HEK293T (cell line): ENCODE measurements around the gene PTN.

ENCODE experiments used
- CTCF ChIA-PET: fragments of 350-600 bp; formaldehyde crosslinking; extraction: SDS; loops from one replicate; lab custom pipeline; 2021; ENCODE audit warnings: antibody characterized with exemption, inconsistent platforms; lab: Yijun Ruan, JAX
- POLR2A ChIA-PET: fragments of 350-600 bp; formaldehyde crosslinking; extraction: SDS; loops from one replicate; lab custom pipeline; 2020; ENCODE audit warnings: antibody characterized with exemption, inconsistent platforms; lab: Yijun Ruan, JAX
- DNase-seq: peaks from one replicate; pipeline ENCODE4 v3.0.0; 2012; ENCODE audit warnings: mixed read lengths; ENCODE audit errors: extremely low spot score
- ARNT ChIP-seq: fragments of 450-650 bp; IDR thresholded peaks from 2 replicates; pipeline ENCODE4 v1.6.1; 2017; ENCODE audit warnings: mild to moderate bottlenecking
- BHLHE40 ChIP-seq: fragments of 450-650 bp; IDR thresholded peaks from 2 replicates; pipeline ENCODE4 v1.6.1; 2016; ENCODE audit warnings: mild to moderate bottlenecking, moderate library complexity, borderline replicate concordance
- CTBP1 ChIP-seq: fragments of 450-650 bp; IDR thresholded peaks from 2 replicates; pipeline ENCODE4 v1.6.1; 2016; ENCODE audit warnings: borderline replicate concordance
- ELF4 ChIP-seq: fragments of 450-650 bp; IDR thresholded peaks from 2 replicates; pipeline ENCODE4 v1.6.1; 2017; ENCODE audit warnings: antibody characterized with exemption
- FOXA1 ChIP-seq: fragments of 450-650 bp; IDR thresholded peaks from 2 replicates; pipeline ENCODE4 v1.6.1; 2016; ENCODE audit warnings: mild to moderate bottlenecking
- FOXK2 ChIP-seq: fragments of 450-650 bp; IDR thresholded peaks from 2 replicates; pipeline ENCODE4 v1.6.1; 2016; ENCODE audit warnings: mild to moderate bottlenecking
- FOXM1 ChIP-seq: fragments of 450-650 bp; IDR thresholded peaks from 2 replicates; pipeline ENCODE4 v1.6.1; 2017; ENCODE audit warnings: mild to moderate bottlenecking, borderline replicate concordance
- HDGF ChIP-seq: fragments of 450-650 bp; IDR thresholded peaks from 2 replicates; pipeline ENCODE4 v1.6.1; 2017; ENCODE audit warnings: antibody characterized with exemption, borderline replicate concordance
- L3MBTL2 ChIP-seq: fragments of 450-650 bp; conservative IDR thresholded peaks from 2 replicates; pipeline ENCODE4 v1.6.1; 2016; ENCODE audit warnings: mild to moderate bottlenecking
- LEF1 ChIP-seq: fragments of 450-650 bp; IDR thresholded peaks from 2 replicates; pipeline ENCODE4 v1.6.1; 2017; ENCODE audit warnings: mild to moderate bottlenecking, borderline replicate concordance
- NFRKB ChIP-seq: fragments of 450-650 bp; IDR thresholded peaks from 2 replicates; pipeline ENCODE4 v1.6.1; 2016; ENCODE audit warnings: mild to moderate bottlenecking, moderate library complexity
- SP1 ChIP-seq: fragments of 450-650 bp; IDR thresholded peaks from 2 replicates; pipeline ENCODE4 v1.6.1; 2017
- SUZ12 ChIP-seq: fragments of 450-650 bp; IDR thresholded peaks from 2 replicates; pipeline ENCODE4 v1.6.1; 2016; ENCODE audit warnings: mild to moderate bottlenecking
- TARDBP ChIP-seq: fragments of 450-650 bp; IDR thresholded peaks from 2 replicates; pipeline ENCODE4 v1.6.1; 2016
- ZNF384 ChIP-seq: fragments of 450-650 bp; IDR thresholded peaks from 2 replicates; pipeline ENCODE4 v1.6.1; 2016
- TF ChIP-seq, protein P1 (sequence below): fragments of 450-650 bp; IDR thresholded peaks from 2 replicates; pipeline ENCODE4 v1.6.1; 2016

The PTN gene

DNA sequence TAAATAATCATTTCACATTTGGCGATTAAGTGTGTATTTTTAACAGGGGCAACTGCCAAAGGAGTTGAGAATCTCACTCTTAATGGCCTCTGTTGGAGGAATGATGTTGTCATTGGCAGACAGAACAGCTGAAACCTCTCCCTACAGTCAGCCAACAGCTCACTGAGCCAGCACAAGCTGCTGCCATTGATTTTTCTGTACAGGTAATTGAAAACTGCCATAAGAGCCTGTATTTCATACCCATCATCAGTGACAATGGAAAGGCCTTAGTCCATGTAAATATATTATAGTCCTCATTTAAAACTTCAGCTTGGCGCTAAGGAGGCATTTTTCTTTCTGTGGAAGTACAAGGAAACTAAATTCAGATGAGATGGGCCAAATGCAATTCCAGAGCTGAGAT is 28.1 kb upstream of the PTN start:
- ChIA-PET POLR2A (no interaction called here), CTCF (no interaction called here)
- DNase-seq: no peak
- TF ChIP-seq TARDBP (no peak), SUZ12 (no peak), LEF1 (no peak), FOXA1 (no peak), L3MBTL2 (no peak), ZNF384 (no peak), HDGF (no peak), FOXM1 (no peak), ARNT (no peak), BHLHE40 (no peak), NFRKB (no peak), ELF4 (no peak)

DNA sequence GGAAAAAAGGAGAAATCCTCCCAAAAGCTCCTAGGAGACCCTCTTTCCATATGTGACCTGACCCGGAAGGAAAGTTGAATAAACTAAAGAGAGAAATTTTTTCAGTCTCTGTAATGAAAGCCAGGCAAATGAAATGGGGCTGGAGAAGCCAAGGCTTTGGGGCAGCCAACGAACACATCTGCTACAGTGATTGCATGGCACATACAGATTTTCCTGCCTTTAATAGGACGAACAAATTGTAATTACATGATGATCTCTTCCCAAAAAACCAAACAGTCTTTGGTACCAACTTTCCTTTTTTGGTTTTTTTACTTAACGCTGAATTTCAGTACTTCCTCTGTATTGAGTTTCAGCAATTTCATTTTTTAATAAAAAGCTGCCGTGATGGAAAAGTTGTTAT is 23.5 kb upstream of the PTN start:
- ChIA-PET CTCF (no interaction called here), POLR2A (no interaction called here)
- no peak for TF ChIP-seq TARDBP
- no peak for TF ChIP-seq SUZ12
- no peak for TF ChIP-seq ELF4
- TF ChIP-seq FOXA1: no peak
- no peak for TF ChIP-seq NFRKB
- TF ChIP-seq, protein P1, sequence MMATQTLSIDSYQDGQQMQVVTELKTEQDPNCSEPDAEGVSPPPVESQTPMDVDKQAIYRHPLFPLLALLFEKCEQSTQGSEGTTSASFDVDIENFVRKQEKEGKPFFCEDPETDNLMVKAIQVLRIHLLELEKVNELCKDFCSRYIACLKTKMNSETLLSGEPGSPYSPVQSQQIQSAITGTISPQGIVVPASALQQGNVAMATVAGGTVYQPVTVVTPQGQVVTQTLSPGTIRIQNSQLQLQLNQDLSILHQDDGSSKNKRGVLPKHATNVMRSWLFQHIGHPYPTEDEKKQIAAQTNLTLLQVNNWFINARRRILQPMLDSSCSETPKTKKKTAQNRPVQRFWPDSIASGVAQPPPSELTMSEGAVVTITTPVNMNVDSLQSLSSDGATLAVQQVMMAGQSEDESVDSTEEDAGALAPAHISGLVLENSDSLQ: no peak
- DNase-seq: no peak

DNA sequence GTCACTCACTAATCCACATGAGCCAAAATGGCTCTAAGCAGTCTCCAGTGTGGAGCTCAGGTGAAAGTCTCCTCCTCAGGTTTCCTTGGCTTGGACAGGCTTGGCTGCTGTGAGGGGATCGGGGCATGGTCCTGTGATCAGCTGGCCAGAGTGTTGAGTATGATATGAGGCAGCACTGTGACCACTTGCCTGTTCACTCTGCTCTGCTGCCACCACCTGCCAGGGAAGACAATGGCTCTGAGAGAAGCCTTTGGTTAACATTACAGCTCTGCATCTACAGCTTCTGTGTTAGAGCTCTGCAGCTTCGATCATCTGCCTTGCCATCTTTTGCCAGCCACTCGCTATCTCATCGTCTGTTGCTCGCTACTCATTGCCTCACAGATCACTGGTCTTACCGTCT is 20.1 kb upstream of the PTN start:
- TF ChIP-seq TARDBP: no peak
- no peak for TF ChIP-seq FOXK2
- TF ChIP-seq SP1: no peak
- TF ChIP-seq CTBP1: no peak
- no peak for TF ChIP-seq ZNF384
- TF ChIP-seq FOXA1: no peak
- TF ChIP-seq SUZ12: no peak
- TF ChIP-seq NFRKB: no peak
- no peak for TF ChIP-seq FOXM1
- no peak for TF ChIP-seq ELF4
- no peak for TF ChIP-seq BHLHE40
- no peak for TF ChIP-seq ARNT
- TF ChIP-seq, protein P1: no peak
- no peak for TF ChIP-seq LEF1
- no peak for TF ChIP-seq HDGF
- TF ChIP-seq L3MBTL2: no peak
- no peak for DNase-seq
- ChIA-PET POLR2A (no interaction called here), CTCF (no interaction called here)

DNA sequence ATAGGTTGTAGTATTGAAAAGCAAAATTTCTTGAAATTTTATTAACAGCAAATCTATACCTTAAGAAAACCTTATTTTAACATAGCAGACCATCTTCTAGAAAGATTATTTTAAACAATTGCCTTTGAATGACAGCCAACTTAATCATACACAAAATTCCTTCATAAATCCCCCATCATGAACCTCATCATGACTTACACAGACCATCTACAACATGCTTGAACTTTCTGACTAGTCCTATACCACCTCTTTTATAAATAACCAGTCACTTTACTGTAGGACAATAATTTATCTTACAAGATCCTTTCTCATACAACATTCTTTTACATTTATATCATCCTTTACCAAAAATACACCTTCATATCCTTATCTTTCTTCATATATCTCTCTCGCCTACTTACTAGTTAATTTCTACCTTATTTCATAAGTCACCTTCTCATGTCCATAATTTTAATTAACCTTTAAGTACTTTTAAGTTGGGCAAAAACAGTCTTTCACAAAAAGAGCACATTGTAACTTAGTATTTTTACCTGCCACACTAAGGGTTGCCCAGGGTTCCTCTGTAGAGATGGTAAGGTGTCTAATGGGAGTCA is 16.6 kb upstream of the PTN start:
- TF ChIP-seq ZNF384 (no peak), SUZ12 (no peak), FOXM1 (no peak), L3MBTL2 (no peak), ELF4 (no peak), SP1 (no peak), NFRKB (no peak), BHLHE40 (no peak), TARDBP (no peak)
- ChIA-PET POLR2A (no interaction called here), CTCF (no interaction called here)
- no peak for DNase-seq

DNA sequence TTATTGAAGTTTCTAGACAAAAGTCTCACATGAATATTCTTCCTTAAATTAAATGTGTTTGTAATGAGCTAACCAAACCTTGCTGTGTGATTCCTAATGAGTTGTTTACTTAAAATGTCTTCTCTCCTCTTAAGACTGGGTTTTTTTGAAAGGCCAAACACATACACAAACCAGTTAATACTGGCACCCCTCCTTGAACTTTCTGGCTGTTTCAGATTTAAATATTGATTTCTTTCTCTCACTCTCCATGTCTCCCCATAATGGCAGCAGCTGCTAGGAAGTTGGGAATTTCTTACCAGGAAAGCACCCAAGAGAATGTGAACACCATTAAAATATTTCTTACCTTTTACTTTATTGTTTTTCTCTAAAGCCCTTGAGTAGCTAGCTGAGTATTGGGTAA is 11.4 kb upstream of the PTN start:
- TF ChIP-seq CTBP1: no peak
- no peak for TF ChIP-seq ELF4
- CTCF ChIA-PET: no interaction called here
- POLR2A ChIA-PET: no interaction called here
- DNase-seq: no peak

DNA sequence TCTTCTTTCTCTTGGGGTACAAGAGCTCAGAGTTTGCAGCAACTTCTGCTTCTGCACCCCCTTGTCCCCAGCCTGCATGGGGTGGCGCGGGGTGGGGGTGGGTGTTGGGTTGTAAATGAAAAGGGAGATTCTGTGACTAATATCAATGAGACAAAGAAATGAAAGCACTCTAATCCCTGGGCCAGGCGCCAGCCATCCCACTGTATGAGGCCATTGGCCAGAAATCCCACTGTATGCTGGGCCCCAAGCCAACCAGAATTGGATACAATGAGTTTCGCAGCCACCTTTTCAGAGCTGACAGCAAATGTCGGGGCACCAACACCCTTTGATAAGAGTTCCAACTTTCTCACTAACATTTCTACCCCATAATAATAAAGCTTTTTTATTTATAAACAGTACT is 10.9 kb upstream of the PTN start:
- CTCF ChIA-PET: no interaction called here

DNA sequence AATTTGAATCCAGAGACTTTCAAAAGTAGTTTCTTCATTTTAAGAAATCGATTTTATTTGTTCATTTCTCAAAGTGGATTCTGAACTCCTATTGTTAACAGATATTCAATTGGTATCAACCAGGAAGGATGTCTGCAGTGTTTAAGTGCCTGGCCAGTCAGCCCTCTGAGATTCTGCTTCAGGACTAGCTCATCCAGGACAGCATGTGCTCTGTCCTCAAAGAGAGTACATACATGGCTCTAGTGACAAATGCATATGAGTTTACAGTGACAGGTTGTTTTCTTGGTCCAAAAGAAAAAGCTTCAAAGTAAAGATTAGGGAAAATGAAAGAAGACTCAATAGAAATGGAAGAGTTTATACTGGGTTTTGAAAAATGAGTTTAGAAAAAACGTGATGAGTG is 8.4 kb upstream of the PTN start:
- ChIA-PET CTCF (no interaction called here), POLR2A (no interaction called here)
- TF ChIP-seq ZNF384 (no peak), BHLHE40 (no peak), FOXM1 (no peak), NFRKB (no peak), SP1 (no peak), FOXK2 (no peak), TARDBP (no peak), ELF4 (no peak), LEF1 (no peak), L3MBTL2 (no peak), FOXA1 (no peak)
- no peak for DNase-seq

More for the DNA sequence above, 10.9 kb upstream of the PTN start:
- TF ChIP-seq, protein P1: no peak
- POLR2A ChIA-PET: no interaction called here
- DNase-seq: no peak
